HepG2 (cell line): ENCODE measurements around the gene YPEL5. TPM values are rescaled to one million over a fixed set of nuclear protein-coding genes. Genes with fewer than 3 reads are reported as not detected.
A peak's percentile ranks its signal among the peaks of the same experiment; 100 is the strongest.

Experiments
- ATAC-seq: fragments of 200-7000 bp; cut with Tn5 transposase; 3 replicates; pipeline ENCODE4 v1.9.1; 2020; ENCODE audit warnings: mild to moderate bottlenecking, moderate library complexity
- BruUV-seq: library from RNA; stranded (reverse); fragments of 400-500 nt; replicated peaks from 2 replicates; lab custom pipeline; 2021; lab: Mats Ljungman, UMichigan
- CTCF ChIA-PET: fragments of 300-600 bp; formaldehyde crosslinking; extraction: SDS; loops from one replicate; lab custom pipeline; 2021; ENCODE audit warnings: low total read pairs, inconsistent platforms, low intra/inter-chr PET ratio; lab: Yijun Ruan, JAX
- POLR2A ChIA-PET: fragments of 350-600 bp; sonication (Branson Sonifier 250); formaldehyde crosslinking; loops from one replicate; lab custom pipeline; 2020; ENCODE audit warnings: antibody characterized with exemption, inconsistent platforms; lab: Yijun Ruan, JAX
- DNase-seq: peaks from one replicate; pipeline ENCODE4 v3.0.0-alpha.2; 2015; ENCODE audit warnings: low spot score
- FAIRE-seq: peaks from 3 replicates; lab custom pipeline; 2011; peaks lifted over from hg19 to GRCh38; lab: Jason Lieb, UNC
- H2AFZ ChIP-seq: one replicate; pipeline ENCODE4 v1.6.1; 2011; ENCODE audit warnings: low read length, inconsistent platforms
- H3K27ac ChIP-seq: fragments of 300-600 bp; 3 replicates; pipeline ENCODE4 v1.8.0; 2011; ENCODE audit warnings: mixed run types, mild to moderate bottlenecking, mixed read lengths, low read length, inconsistent platforms; ENCODE audit not compliant: insufficient read depth; ENCODE audit errors: extremely low read length
- H3K27me3 ChIP-seq, 2 experiments: fragments of 200-600 bp in 1 of 2; 2 replicates in 1 of 2; 3 replicates in 1 of 2; pipeline versions ENCODE4 v1.6.0 to v1.8.0; 2011; ENCODE audit warnings: low read length in 2 of 2, mild to moderate bottlenecking in 2 of 2, moderate library complexity in 2 of 2, inconsistent platforms in 1 of 2; ENCODE audit not compliant: insufficient read depth in 2 of 2, control insufficient read depth in 1 of 2
- H3K36me3 ChIP-seq, 2 experiments: fragments of 200-600 bp in 1 of 2; replicated peaks in 1 of 2; 2 replicates in 1 of 2; 3 replicates in 1 of 2; pipeline versions ENCODE4 v1.5.1 to v1.8.0; 2011; ENCODE audit warnings: low read length in 2 of 2, inconsistent platforms in 1 of 2; ENCODE audit not compliant: insufficient read depth in 2 of 2, control insufficient read depth in 1 of 2
- H3K4me1 ChIP-seq: 2 replicates; pipeline ENCODE4 v1.5.1; 2012; ENCODE audit warnings: low read length, inconsistent platforms; ENCODE audit not compliant: insufficient read depth
- H3K4me2 ChIP-seq: 2 replicates; pipeline ENCODE4 v1.6.0; 2011; ENCODE audit warnings: low read depth, low read length, inconsistent platforms
- H3K4me3 ChIP-seq, 3 experiments: fragments of 200-600 bp in 1 of 3; sonication (generic), shearing (Covaris generic) in 1 of 3; replicated peaks in 1 of 3; 2 replicates each; pipeline ENCODE4 v1.5.1; 2011 to 2016; ENCODE audit warnings: low read length in 3 of 3, inconsistent platforms in 2 of 3, low read depth in 2 of 3, mild to moderate bottlenecking in 2 of 3, control low read depth in 1 of 3, mixed read lengths in 1 of 3; ENCODE audit not compliant: insufficient read depth in 1 of 3
- H3K79me2 ChIP-seq: one replicate; pipeline ENCODE4 v1.6.1; 2011; ENCODE audit warnings: low read length, inconsistent platforms; ENCODE audit not compliant: insufficient read depth
- H3K9ac ChIP-seq: 2 replicates; pipeline ENCODE4 v1.6.0; 2011; ENCODE audit warnings: mild to moderate bottlenecking, low read depth, low read length, inconsistent platforms; ENCODE audit not compliant: insufficient read depth
- H3K9me3 ChIP-seq: 2 replicates; pipeline ENCODE4 v1.5.1; 2012; ENCODE audit warnings: mild to moderate bottlenecking, low read length
- H4K20me1 ChIP-seq: 2 replicates; pipeline ENCODE4 v1.6.0; 2011; ENCODE audit warnings: inconsistent platforms, mild to moderate bottlenecking, low read length, moderate library complexity; ENCODE audit not compliant: insufficient read depth
- ARID5B ChIP-seq: IDR thresholded peaks from 2 replicates; pipeline ENCODE4 v1.4.0; 2020; ENCODE audit warnings: mild to moderate bottlenecking, missing genetic modification reagents
- CCDC6 ChIP-seq: sonication (generic); formaldehyde crosslinking; IDR thresholded peaks from 2 replicates; pipeline ENCODE4 v1.8.1; 2022; ENCODE audit warnings: mild to moderate bottlenecking, missing genetic modification reagents, moderate library complexity
- ISL2 ChIP-seq: sonication (generic); formaldehyde crosslinking; IDR thresholded peaks from 2 replicates; pipeline ENCODE4 v1.5.0; 2020; ENCODE audit warnings: missing genetic modification reagents
- MED13 ChIP-seq: sonication (generic); formaldehyde crosslinking; IDR thresholded peaks from 2 replicates; pipeline ENCODE4 v1.5.0; 2020; ENCODE audit warnings: missing genetic modification reagents
- MYC ChIP-seq: sonication (generic); formaldehyde crosslinking; IDR thresholded peaks from 2 replicates; pipeline ENCODE4 v1.9.0; 2021; ENCODE audit warnings: missing genetic modification reagents, borderline replicate concordance
- NFE2L2 ChIP-seq: fragments of 150-350 bp; IDR thresholded peaks from 2 replicates; pipeline ENCODE4 v1.6.1; 2014; ENCODE audit warnings: low read length
- RFX1 ChIP-seq: fragments of 450-650 bp; IDR thresholded peaks from 2 replicates; pipeline ENCODE4 v1.6.1; 2017
- TARDBP ChIP-seq: sonication (generic); formaldehyde crosslinking; IDR thresholded peaks from 2 replicates; pipeline ENCODE4 v1.8.0; 2022; ENCODE audit warnings: mild to moderate bottlenecking, missing genetic modification reagents
- ZNF121 ChIP-seq: sonication (generic); formaldehyde crosslinking; IDR thresholded peaks from 2 replicates; pipeline ENCODE4 v1.5.0; 2020; ENCODE audit warnings: mild to moderate bottlenecking, missing genetic modification reagents
- ZNF282 ChIP-seq: fragments of 450-650 bp; IDR thresholded peaks from 2 replicates; pipeline ENCODE4 v1.6.1; 2018; ENCODE audit not compliant: partially characterized antibody
- ZNF432 ChIP-seq: sonication (generic); formaldehyde crosslinking; IDR thresholded peaks from 2 replicates; pipeline ENCODE4 v1.5.0; 2020; ENCODE audit warnings: missing genetic modification reagents, mild to moderate bottlenecking, borderline replicate concordance
- ZNF768 ChIP-seq: sonication (generic); formaldehyde crosslinking; IDR thresholded peaks from 2 replicates; pipeline ENCODE4 v1.4.0; 2020; ENCODE audit warnings: missing genetic modification reagents
- ZNF788 ChIP-seq: sonication (generic); formaldehyde crosslinking; IDR thresholded peaks from 2 replicates; pipeline ENCODE4 v1.5.0; 2020; ENCODE audit warnings: mild to moderate bottlenecking, missing genetic modification reagents, borderline replicate concordance
- WGBS: methylation state at CpG from one replicate; pipeline ENCODE4 v1.1.6; 2017; ENCODE audit warnings: low lambda C conversion rate; 5-methylcytosine and 5-hydroxymethylcytosine counted together
- in situ Hi-C: cut with HindIII; loops from 2 replicates; pipeline ENCODE4 v1.10.0; 2017; ENCODE audit warnings: low pct_unique_long_range_greater_than_20kb; ENCODE audit not compliant: extremely low pct_ligation_motif_present
- intact Hi-C: fragments of 100-400 bp; cut with micrococcal nuclease; formaldehyde crosslinking; loops from one replicate; pipeline ENCODE4 v1.10.0; 2022; ENCODE audit not compliant: unreplicated experiment
- polyA plus RNA-seq, 8 experiments: library from polyadenylated mRNA; depleted of rRNA in 3 of 8; stranded (reverse) in 7 of 8; unstranded in 1 of 8; fragments of >200 nt; fragmentation: Illumina TruSeq in 4 of 8; extraction: Trizol in 4 of 8; gene quantifications; 2 replicates each; pipeline versions ENCODE4 v1.2.1 to v1.2.3, GENCODE V29; 2011 to 2016; ENCODE audit warnings: low read depth in 4 of 8, missing spikeins in 1 of 8, mixed read lengths in 1 of 8; ENCODE audit not compliant: insufficient read depth in 1 of 8
- total RNA-seq, 5 experiments: library from RNA; depleted of rRNA; stranded (reverse); fragments of >200 nt; fragmentation: Illumina TruSeq; extraction: Trizol; gene quantifications; 2 replicates each; pipeline ENCODE4 v1.2.3, GENCODE V29; 2016; ENCODE audit warnings: low read depth in 1 of 5
- TF ChIP-seq, protein P1 (sequence below): sonication (generic); formaldehyde crosslinking; IDR thresholded peaks from 2 replicates; pipeline ENCODE4 v1.5.0; 2020; ENCODE audit warnings: mild to moderate bottlenecking, missing genetic modification reagents, moderate library complexity
- TF ChIP-seq, protein P2 (sequence below): sonication (generic); formaldehyde crosslinking; IDR thresholded peaks from 2 replicates; pipeline ENCODE4 v1.5.0; 2020; ENCODE audit warnings: mild to moderate bottlenecking, missing genetic modification reagents
- TF ChIP-seq, protein P3 (sequence below): sonication (generic); formaldehyde crosslinking; IDR thresholded peaks from 2 replicates; pipeline ENCODE4 v1.5.0; 2020; ENCODE audit warnings: mild to moderate bottlenecking, missing genetic modification reagents

Gene YPEL5
- total and polyA plus RNA-seq, 2 of the 13 experiments (the other 11 are each of a cell fraction or from before 2014, with no cell fraction given) = 12.7 to 49.7 TPM

- CTCF ChIA-PET = no interaction called here
- TF ChIP-seq ZNF768 (CRISPR knock-in tag) = no peak
- no peak for TF ChIP-seq RFX1
- TF ChIP-seq, protein P1, sequence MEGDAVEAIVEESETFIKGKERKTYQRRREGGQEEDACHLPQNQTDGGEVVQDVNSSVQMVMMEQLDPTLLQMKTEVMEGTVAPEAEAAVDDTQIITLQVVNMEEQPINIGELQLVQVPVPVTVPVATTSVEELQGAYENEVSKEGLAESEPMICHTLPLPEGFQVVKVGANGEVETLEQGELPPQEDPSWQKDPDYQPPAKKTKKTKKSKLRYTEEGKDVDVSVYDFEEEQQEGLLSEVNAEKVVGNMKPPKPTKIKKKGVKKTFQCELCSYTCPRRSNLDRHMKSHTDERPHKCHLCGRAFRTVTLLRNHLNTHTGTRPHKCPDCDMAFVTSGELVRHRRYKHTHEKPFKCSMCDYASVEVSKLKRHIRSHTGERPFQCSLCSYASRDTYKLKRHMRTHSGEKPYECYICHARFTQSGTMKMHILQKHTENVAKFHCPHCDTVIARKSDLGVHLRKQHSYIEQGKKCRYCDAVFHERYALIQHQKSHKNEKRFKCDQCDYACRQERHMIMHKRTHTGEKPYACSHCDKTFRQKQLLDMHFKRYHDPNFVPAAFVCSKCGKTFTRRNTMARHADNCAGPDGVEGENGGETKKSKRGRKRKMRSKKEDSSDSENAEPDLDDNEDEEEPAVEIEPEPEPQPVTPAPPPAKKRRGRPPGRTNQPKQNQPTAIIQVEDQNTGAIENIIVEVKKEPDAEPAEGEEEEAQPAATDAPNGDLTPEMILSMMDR (CRISPR knock-in tag) = no peak
- TF ChIP-seq ZNF432 (CRISPR knock-in tag) = no peak
- no peak for TF ChIP-seq ZNF121 (CRISPR knock-in tag)
- TF ChIP-seq, protein P2, sequence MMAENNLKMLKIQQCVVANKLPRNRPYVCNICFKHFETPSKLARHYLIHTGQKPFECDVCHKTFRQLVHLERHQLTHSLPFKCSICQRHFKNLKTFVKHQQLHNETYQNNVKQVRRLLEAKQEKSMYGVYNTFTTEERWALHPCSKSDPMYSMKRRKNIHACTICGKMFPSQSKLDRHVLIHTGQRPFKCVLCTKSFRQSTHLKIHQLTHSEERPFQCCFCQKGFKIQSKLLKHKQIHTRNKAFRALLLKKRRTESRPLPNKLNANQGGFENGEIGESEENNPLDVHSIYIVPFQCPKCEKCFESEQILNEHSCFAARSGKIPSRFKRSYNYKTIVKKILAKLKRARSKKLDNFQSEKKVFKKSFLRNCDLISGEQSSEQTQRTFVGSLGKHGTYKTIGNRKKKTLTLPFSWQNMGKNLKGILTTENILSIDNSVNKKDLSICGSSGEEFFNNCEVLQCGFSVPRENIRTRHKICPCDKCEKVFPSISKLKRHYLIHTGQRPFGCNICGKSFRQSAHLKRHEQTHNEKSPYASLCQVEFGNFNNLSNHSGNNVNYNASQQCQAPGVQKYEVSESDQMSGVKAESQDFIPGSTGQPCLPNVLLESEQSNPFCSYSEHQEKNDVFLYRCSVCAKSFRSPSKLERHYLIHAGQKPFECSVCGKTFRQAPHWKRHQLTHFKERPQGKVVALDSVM (CRISPR knock-in tag) = no peak
- TF ChIP-seq MED13 (CRISPR knock-in tag) = no peak
- TF ChIP-seq MYC = no peak
- no peak for TF ChIP-seq ARID5B (CRISPR knock-in tag)
- TF ChIP-seq, protein P3, sequence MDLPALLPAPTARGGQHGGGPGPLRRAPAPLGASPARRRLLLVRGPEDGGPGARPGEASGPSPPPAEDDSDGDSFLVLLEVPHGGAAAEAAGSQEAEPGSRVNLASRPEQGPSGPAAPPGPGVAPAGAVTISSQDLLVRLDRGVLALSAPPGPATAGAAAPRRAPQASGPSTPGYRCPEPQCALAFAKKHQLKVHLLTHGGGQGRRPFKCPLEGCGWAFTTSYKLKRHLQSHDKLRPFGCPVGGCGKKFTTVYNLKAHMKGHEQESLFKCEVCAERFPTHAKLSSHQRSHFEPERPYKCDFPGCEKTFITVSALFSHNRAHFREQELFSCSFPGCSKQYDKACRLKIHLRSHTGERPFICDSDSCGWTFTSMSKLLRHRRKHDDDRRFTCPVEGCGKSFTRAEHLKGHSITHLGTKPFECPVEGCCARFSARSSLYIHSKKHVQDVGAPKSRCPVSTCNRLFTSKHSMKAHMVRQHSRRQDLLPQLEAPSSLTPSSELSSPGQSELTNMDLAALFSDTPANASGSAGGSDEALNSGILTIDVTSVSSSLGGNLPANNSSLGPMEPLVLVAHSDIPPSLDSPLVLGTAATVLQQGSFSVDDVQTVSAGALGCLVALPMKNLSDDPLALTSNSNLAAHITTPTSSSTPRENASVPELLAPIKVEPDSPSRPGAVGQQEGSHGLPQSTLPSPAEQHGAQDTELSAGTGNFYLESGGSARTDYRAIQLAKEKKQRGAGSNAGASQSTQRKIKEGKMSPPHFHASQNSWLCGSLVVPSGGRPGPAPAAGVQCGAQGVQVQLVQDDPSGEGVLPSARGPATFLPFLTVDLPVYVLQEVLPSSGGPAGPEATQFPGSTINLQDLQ (CRISPR knock-in tag) = no peak
- no peak for TF ChIP-seq ISL2 (CRISPR knock-in tag)
- TF ChIP-seq CCDC6 (CRISPR knock-in tag) = no peak
- TF ChIP-seq TARDBP (CRISPR knock-in tag) = no peak
- TF ChIP-seq NFE2L2 = no peak
- TF ChIP-seq ZNF282 = no peak
- no peak for TF ChIP-seq ZNF788 (CRISPR knock-in tag)
Measured at GRCh38 chr2:30159766-30160165, 13.0 kb downstream of the YPEL5 start.

More at GRCh38 chr2:30159766-30160165, 13.0 kb downstream of the YPEL5 start:
- Histone ChIP-seq H3K36me3 (peaks cover 9 to 26% of the 10 kb centered on the region in 2 experiments), H3K4me3 (no peak overlapping the region), H3K9ac (no peak overlapping the region), H3K4me2 (no peak overlapping the region), H3K4me1 (peaks cover 20% of the 10 kb centered on the region), H3K79me2 (no peaks in the 10 kb centered on the region), H3K27ac (no peak overlapping the region), H3K9me3 (no peaks in the 10 kb centered on the region), H3K27me3 (no peaks in the 10 kb centered on the region), H4K20me1 (0 out of 2 replicates have a peak, but pooled peaks cover 5% of the 10 kb centered on the region), H2AFZ (no peak overlapping the region)
- 60% methylated on average over 2 of the region's 2 CpGs for WGBS
- no peak for FAIRE-seq
- ATAC-seq = no peak
- intact Hi-C loops (no loop called here), in situ Hi-C loops (no loop called here)
- TSS peak; percentile 6 for BruUV-seq
- DNase-seq = no peak
- POLR2A ChIA-PET = no interaction called here
